SJCRH30 (cell line): ENCODE results near the gene SNCB. TPM values are rescaled to one million over a fixed set of nuclear protein-coding genes. Genes with fewer than 3 reads are reported as not detected.
"Not testable (repeated sequence)": the region's sequence is repeated elsewhere in the genome, so short reads cannot be mapped to it uniquely, and the experiment has no call there.

Experiments
- DNase-seq, 2 experiments: peaks; one replicate each; pipeline ENCODE4 v3.0.0-alpha.2; 2015 to 2020
- H3K27ac ChIP-seq: fragments of 250-450 bp; sonication (Bioruptor Pico); 2 replicates; pipeline ENCODE4 v1.5.1; 2020; ENCODE audit warnings: mild to moderate bottlenecking, moderate library complexity
- H3K27me3 ChIP-seq: fragments of 250-450 bp; sonication (Bioruptor Pico); 2 replicates; pipeline ENCODE4 v1.5.1; 2020; ENCODE audit warnings: mild to moderate bottlenecking, moderate library complexity
- H3K36me3 ChIP-seq: fragments of 250-450 bp; sonication (Bioruptor Pico); 2 replicates; pipeline ENCODE4 v1.5.1; 2020; ENCODE audit warnings: mild to moderate bottlenecking, moderate library complexity
- H3K4me1 ChIP-seq: fragments of 250-450 bp; sonication (Bioruptor Pico); 2 replicates; pipeline ENCODE4 v1.5.1; 2020; ENCODE audit warnings: mild to moderate bottlenecking, moderate library complexity
- H3K4me3 ChIP-seq: fragments of 250-450 bp; sonication (Bioruptor Pico); 2 replicates; pipeline ENCODE4 v1.5.1; 2020; ENCODE audit warnings: mild to moderate bottlenecking, moderate library complexity
- H3K9me3 ChIP-seq: fragments of 250-450 bp; sonication (Bioruptor Pico); replicated peaks from 2 replicates; pipeline ENCODE4 v1.5.1; 2020; ENCODE audit warnings: mild to moderate bottlenecking, moderate library complexity
- total RNA-seq: library from RNA; depleted of rRNA; stranded (reverse); fragments of >200 nt; shearing (Covaris generic); gene quantifications from 2 replicates; pipeline ENCODE4 v1.2.3, GENCODE V29; 2014

Gene SNCB
- total RNA-seq, 1 experiment from 2014 or later, result not detected

- Histone ChIP-seq H3K4me1 (peaks cover 21% of the 10 kb centered on the region), H3K36me3 (no peaks in the 10 kb centered on the region), H3K4me3 (no peak overlapping the region), H3K9me3 (no peaks in the 10 kb centered on the region), H3K27ac (no peak overlapping the region), H3K27me3 (no peaks in the 10 kb centered on the region)
- DNase-seq, result peak; percentile 79 to 86
Observed at GRCh38 chr5:176611435-176611834, 18.9 kb downstream of the SNCB start.

GRCh38 chr5:176610435-176610773 lies 19.9 kb downstream of the SNCB start:
- H3K4me3 ChIP-seq, result peak overlapping the region; percentile 63
- H3K36me3 ChIP-seq, result no peaks in the 10 kb centered on the region
- no peak for DNase-seq
- H3K27ac ChIP-seq, result no peak overlapping the region
- H3K9me3 ChIP-seq, result no peaks in the 10 kb centered on the region
- no peaks in the 10 kb centered on the region for H3K27me3 ChIP-seq
- peaks cover 16% of the 10 kb centered on the region for H3K4me1 ChIP-seq

- Histone ChIP-seq H3K36me3 (no peaks in the 10 kb centered on the region), H3K4me1 (peaks cover 14% of the 10 kb centered on the region; the same call in 1 of the 2 replicates), H3K9me3 (no peaks in the 10 kb centered on the region), H3K4me3 (peak within 1 kb of the TSS; percentile 63), H3K27me3 (no peaks in the 10 kb centered on the region), H3K27ac (no peak within 1 kb of the TSS)
- DNase-seq, result peak; percentile 68 to 77
Observed at GRCh38 chr5:176609724-176610434, 20.5 kb downstream of the SNCB start, which contains the start of gene GPRIN1. Gene GPRIN1 (minus strand): TSS chr5:176610156. CDS start chr5:176599834, 10,322 bp downstream.

- peaks cover 8% of the 10 kb centered on the region; the same call in 1 of the 2 replicates for H3K4me1 ChIP-seq
- H3K4me3 ChIP-seq, result peak overlapping the region; percentile 63
- H3K27me3 ChIP-seq, result no peaks in the 10 kb centered on the region
- no peaks in the 10 kb centered on the region for H3K9me3 ChIP-seq
- H3K27ac ChIP-seq, result no peak overlapping the region
- DNase-seq, result peak; percentile 19 to 21
- no peaks in the 10 kb centered on the region for H3K36me3 ChIP-seq
Observed at GRCh38 chr5:176608937-176609723, 21.2 kb downstream of the SNCB start.

- no peak overlapping the region for H3K27ac ChIP-seq
- H3K9me3 ChIP-seq, result no peaks in the 10 kb centered on the region
- no peaks in the 10 kb centered on the region for H3K27me3 ChIP-seq
- peaks cover 7% of the 10 kb centered on the region; the same call in 1 of the 2 replicates for H3K4me1 ChIP-seq
- H3K4me3 ChIP-seq, result no peak overlapping the region
- DNase-seq, result no peak
- H3K36me3 ChIP-seq, result no peaks in the 10 kb centered on the region
Observed at GRCh38 chr5:176608142-176608705, 22.1 kb downstream of the SNCB start.

GRCh38 chr5:176606875-176607274 lies 23.5 kb downstream of the SNCB start:
- Histone ChIP-seq H3K36me3 (no peaks in the 10 kb centered on the region), H3K4me1 (0 out of 2 replicates have a peak, but pooled peaks cover 7% of the 10 kb centered on the region), H3K4me3 (no peak overlapping the region), H3K9me3 (no peaks in the 10 kb centered on the region), H3K27me3 (no peaks in the 10 kb centered on the region), H3K27ac (no peak overlapping the region)
- no peak for DNase-seq

GRCh38 chr5:176606032-176606431 lies 24.3 kb downstream of the SNCB start:
- Histone ChIP-seq H3K4me1 (0 out of 2 replicates have a peak, but pooled peaks cover 4% of the 10 kb centered on the region), H3K36me3 (no peaks in the 10 kb centered on the region), H3K9me3 (no peaks in the 10 kb centered on the region), H3K4me3 (no peak overlapping the region), H3K27me3 (no peaks in the 10 kb centered on the region), H3K27ac (no peak overlapping the region)
- no peak for DNase-seq

- no peak overlapping the region for H3K4me3 ChIP-seq
- H3K9me3 ChIP-seq, result no peaks in the 10 kb centered on the region
- no peak overlapping the region for H3K27ac ChIP-seq
- no peaks in the 10 kb centered on the region for H3K27me3 ChIP-seq
- H3K36me3 ChIP-seq, result no peaks in the 10 kb centered on the region
- DNase-seq, result no peak
- 0 out of 2 replicates have a peak, but pooled peaks cover 4% of the 10 kb centered on the region for H3K4me1 ChIP-seq
Observed at GRCh38 chr5:176603091-176603490, 27.2 kb downstream of the SNCB start.

GRCh38 chr5:176601901-176602482 lies 28.3 kb downstream of the SNCB start:
- no peaks in the 10 kb centered on the region for H3K36me3 ChIP-seq
- 0 out of 2 replicates have a peak, but pooled peaks cover 4% of the 10 kb centered on the region for H3K4me1 ChIP-seq
- no peaks in the 10 kb centered on the region for H3K27me3 ChIP-seq
- H3K27ac ChIP-seq, result no peak overlapping the region
- no peak for DNase-seq
- H3K4me3 ChIP-seq, result no peak overlapping the region
- no peaks in the 10 kb centered on the region for H3K9me3 ChIP-seq

GRCh38 chr5:176599749-176600430 lies 30.4 kb downstream of the SNCB start:
- not testable (repeated sequence) for H3K4me3 ChIP-seq, H3K9me3 ChIP-seq, H3K4me1 ChIP-seq, H3K36me3 ChIP-seq, H3K27ac ChIP-seq, DNase-seq, H3K27me3 ChIP-seq

GRCh38 chr5:176597417-176598389 lies 32.6 kb downstream of the SNCB start:
- Histone ChIP-seq H3K4me3 (no peak overlapping the region), H3K27me3 (no peaks in the 10 kb centered on the region)

GRCh38 chr5:176596689-176597416 lies 33.5 kb downstream of the SNCB start:
- Histone ChIP-seq H3K4me3 (no peak overlapping the region), H3K27me3 (no peaks in the 10 kb centered on the region), H3K4me1 (no peaks in the 10 kb centered on the region), H3K9me3 (no peaks in the 10 kb centered on the region), H3K27ac (no peak overlapping the region), H3K36me3 (no peaks in the 10 kb centered on the region)
- DNase-seq, result no peak

More at GRCh38 chr5:176597417-176598389, 32.6 kb downstream of the SNCB start:
- H3K4me1 ChIP-seq, result no peaks in the 10 kb centered on the region
- H3K9me3 ChIP-seq, result no peaks in the 10 kb centered on the region
- no peaks in the 10 kb centered on the region for H3K36me3 ChIP-seq
- no peak for DNase-seq
- H3K27ac ChIP-seq, result no peak overlapping the region

- no peak overlapping the region for H3K27ac ChIP-seq
- no peaks in the 10 kb centered on the region for H3K9me3 ChIP-seq
- DNase-seq, result no peak
- no peaks in the 10 kb centered on the region for H3K27me3 ChIP-seq
- H3K36me3 ChIP-seq, result no peaks in the 10 kb centered on the region
- no peaks in the 10 kb centered on the region for H3K4me1 ChIP-seq
- no peak overlapping the region for H3K4me3 ChIP-seq
Observed at GRCh38 chr5:176596069-176596644, 34.2 kb downstream of the SNCB start.
